PC-9 (cell line): ENCODE results near the gene SLC26A11.

ENCODE experiments used
- CTCF ChIP-seq: fragments of 200-600 bp; sonication (generic); conservative IDR thresholded peaks from 2 replicates; pipeline ENCODE4 v1.6.1; 2017; ENCODE audit warnings: mixed run types, antibody characterized with exemption, mild to moderate bottlenecking, moderate library complexity
- EZH2 ChIP-seq: fragments of 200-600 bp; sonication (generic); IDR thresholded peaks from 2 replicates; pipeline ENCODE4 v1.8.0; 2017; ENCODE audit warnings: antibody characterized with exemption, low read depth

GRCh38 chr17:80252871-80253270, 32.6 kb downstream of the SLC26A11 start:
- TF ChIP-seq CTCF (no peak), EZH2 (no peak)
